NCI-H1092 treated with DMSO at 0.1 percent for 48 hours (cell line): ENCODE measurements around the gene SPN.
"Not testable (repeated sequence)": the region's sequence is repeated elsewhere in the genome, so short reads cannot be mapped to it uniquely, and the experiment has no call there.

Experiments
- DNase-seq: peaks from one replicate; lab custom pipeline; 2025; lab: John Stamatoyannopoulos, UW

SPN gene

GRCh38 chr16:29702269-29702668, 39.2 kb downstream of the SPN start:
- DNase-seq, result no peak

GRCh38 chr16:29705030-29705429, 42.0 kb downstream of the SPN start:
- DNase-seq, result no peak

GRCh38 chr16:29707160-29707559, 44.1 kb downstream of the SPN start:
- not testable (repeated sequence) for DNase-seq

- no peak for DNase-seq
Observed at GRCh38 chr16:29708917-29709600, 46.0 kb downstream of the SPN start.

GRCh38 chr16:29709657-29710056, 46.6 kb downstream of the SPN start:
- not testable (repeated sequence) for DNase-seq

GRCh38 chr16:29710227-29711219, 47.5 kb downstream of the SPN start:
- peak; percentile 9 for DNase-seq

GRCh38 chr16:29712809-29713208, 49.8 kb downstream of the SPN start:
- DNase-seq, result no peak

GRCh38 chr16:29714396-29714795, 51.3 kb downstream of the SPN start:
- no peak for DNase-seq

GRCh38 chr16:29714972-29715371, 51.9 kb downstream of the SPN start:
- DNase-seq, result no peak

- DNase-seq, result no peak
Observed at GRCh38 chr16:29717113-29717512, 54.1 kb downstream of the SPN start.

- no peak for DNase-seq
Observed at GRCh38 chr16:29719063-29719462, 56.0 kb downstream of the SPN start.
